ENCODE measurements around the gene EEF1A2. TPM values are rescaled to one million over a fixed set of nuclear protein-coding genes. Genes with fewer than 3 reads are reported as not detected.
"Not testable (repeated sequence)": the region's sequence is repeated elsewhere in the genome, so short reads cannot be mapped to it uniquely, and the experiment has no call there.

The EEF1A2 gene
- polyA plus RNA-seq, 4 donors: 0.97 to 2.5 (median 2.0) TPM

GRCh38 chr20:63490416-63490815 lies 8.5 kb downstream of the EEF1A2 start:
- no peak for DNase-seq (ENCODE audit: low read depth in 4 of 4, low spot score in 3 of 4)

GRCh38 chr20:63488315-63489251 lies 10.3 kb downstream of the EEF1A2 start:
- DNase-seq (ENCODE audit: low read depth in 4 of 4, low spot score in 3 of 4): no peak

GRCh38 chr20:63487781-63488241 lies 11.1 kb downstream of the EEF1A2 start:
- no peak for DNase-seq (ENCODE audit: low read depth in 4 of 4, low spot score in 3 of 4)

GRCh38 chr20:63487116-63487764 lies 11.6 kb downstream of the EEF1A2 start:
- no peak for DNase-seq (ENCODE audit: low read depth in 4 of 4, low spot score in 3 of 4)

GRCh38 chr20:63486300-63486855 lies 12.5 kb downstream of the EEF1A2 start:
- DNase-seq (ENCODE audit: low read depth in 4 of 4, low spot score in 3 of 4): no peak

GRCh38 chr20:63484651-63485403 lies 14.1 kb downstream of the EEF1A2 start:
- no peak for DNase-seq (ENCODE audit: low read depth in 4 of 4, low spot score in 3 of 4)

GRCh38 chr20:63484236-63484635 lies 14.6 kb downstream of the EEF1A2 start:
- DNase-seq (ENCODE audit: low read depth in 4 of 4, low spot score in 3 of 4): no peak

- DNase-seq (ENCODE audit: low read depth in 4 of 4, low spot score in 3 of 4): no peak
These were observed 15.0 kb downstream of the EEF1A2 start for GRCh38 chr20:63483834-63484233.

- no peak for DNase-seq (ENCODE audit: low read depth in 4 of 4, low spot score in 3 of 4)
These were observed 16.8 kb downstream of the EEF1A2 start for GRCh38 chr20:63482021-63482587.

GRCh38 chr20:63481503-63481902 lies 17.4 kb downstream of the EEF1A2 start:
- DNase-seq (ENCODE audit: low read depth in 4 of 4, low spot score in 3 of 4): no peak

- DNase-seq (ENCODE audit: low read depth in 4 of 4, low spot score in 3 of 4): not testable (repeated sequence)
These were observed 19.0 kb downstream of the EEF1A2 start for GRCh38 chr20:63479695-63480419.

GRCh38 chr20:63478346-63479302 lies 20.3 kb downstream of the EEF1A2 start:
- no peak for DNase-seq (ENCODE audit: low read depth in 4 of 4, low spot score in 3 of 4)

GRCh38 chr20:63477944-63478343 lies 20.9 kb downstream of the EEF1A2 start:
- no peak for DNase-seq (ENCODE audit: low read depth in 4 of 4, low spot score in 3 of 4)

- DNase-seq (ENCODE audit: low read depth in 4 of 4, low spot score in 3 of 4): no peak
These were observed 21.7 kb downstream of the EEF1A2 start for GRCh38 chr20:63477061-63477616.

GRCh38 chr20:63475209-63475608 lies 23.7 kb downstream of the EEF1A2 start:
- DNase-seq (ENCODE audit: low read depth in 4 of 4, low spot score in 3 of 4): no peak

GRCh38 chr20:63473555-63474449 lies 25.1 kb downstream of the EEF1A2 start:
- no peak for DNase-seq (ENCODE audit: low read depth in 4 of 4, low spot score in 3 of 4)

GRCh38 chr20:63472862-63473390 lies 26.0 kb downstream of the EEF1A2 start:
- DNase-seq (ENCODE audit: low read depth in 4 of 4, low spot score in 3 of 4): no peak

All from left renal pelvis (tissue), 4 donors.